GM19467 (cell line): ENCODE measurements around the gene TMEM62.
"Not testable (repeated sequence)": the region's sequence is repeated elsewhere in the genome, so short reads cannot be mapped to it uniquely, and the experiment has no call there.

ENCODE experiments used
- ATAC-seq: cut with Tn5 transposase; IDR thresholded peaks from one replicate; pipeline ENCODE4 v1.9.1; 2021; ENCODE audit warnings: mild to moderate bottlenecking, moderate library complexity; ENCODE audit not compliant: unreplicated experiment

TMEM62 gene

DNA sequence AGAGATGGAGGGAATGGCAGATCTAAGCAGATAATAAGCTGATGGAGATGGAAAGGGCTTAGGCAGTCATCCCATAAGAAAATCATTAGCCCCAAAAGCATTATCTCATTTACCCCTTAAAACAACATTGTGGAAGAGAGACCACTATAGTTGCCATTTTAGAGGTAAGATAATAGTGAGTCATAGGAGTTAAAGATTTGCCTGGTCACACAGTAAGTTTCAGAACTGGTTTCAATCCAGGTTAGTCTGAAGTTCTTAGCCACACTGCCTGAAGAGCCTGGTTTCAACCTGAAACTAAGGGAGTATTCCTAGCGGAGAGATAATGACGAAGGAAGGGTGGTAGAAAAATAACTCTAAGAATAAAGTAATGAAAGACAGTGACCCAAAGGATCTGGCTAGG, 14.6 kb upstream of the TMEM62 start:
- ATAC-seq, result no peak

DNA sequence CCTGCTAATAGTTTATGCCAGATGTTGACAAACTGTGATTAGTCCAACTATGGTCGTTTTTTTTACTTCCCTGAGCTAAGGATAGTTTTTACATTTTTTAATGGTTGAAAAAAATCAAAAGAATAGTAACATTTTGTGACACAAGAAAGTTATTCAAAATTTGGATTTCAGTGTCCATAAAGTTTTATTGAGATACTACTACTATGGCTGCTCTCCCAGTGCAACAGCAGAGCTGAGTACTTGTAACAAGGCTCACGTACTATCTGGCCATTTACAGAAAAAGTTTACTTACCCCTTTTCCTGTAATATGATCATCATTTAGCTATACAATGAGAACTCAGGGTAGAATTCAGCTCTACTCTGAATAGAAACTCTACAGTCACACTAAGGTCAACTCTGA, 11.5 kb upstream of the TMEM62 start:
- ATAC-seq, result no peak

DNA sequence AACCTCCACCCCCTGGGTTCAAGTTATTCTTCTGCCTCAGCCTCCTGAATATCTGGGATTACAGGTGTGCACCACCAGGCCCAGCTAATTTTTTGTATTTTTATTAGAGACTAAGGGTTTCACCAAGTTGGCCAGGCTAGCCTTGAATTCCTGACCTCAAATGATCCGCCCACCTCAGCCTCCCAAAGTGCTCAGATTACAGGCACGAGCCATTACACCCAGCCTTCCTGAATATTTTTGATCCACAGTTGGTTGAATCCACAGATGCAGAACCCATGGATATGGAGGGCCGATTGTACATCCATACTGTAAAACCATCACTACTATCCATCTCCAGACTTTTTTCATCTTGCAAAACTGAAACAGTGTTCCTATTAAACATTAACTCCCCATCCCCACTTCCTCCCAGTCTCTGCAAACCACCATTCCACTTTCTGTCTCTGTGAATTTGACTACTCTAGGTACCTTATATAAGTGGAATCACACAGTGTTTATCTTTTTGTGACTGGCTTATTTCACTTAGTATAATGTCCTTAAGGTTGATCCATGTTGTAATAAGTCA, 8.2 kb upstream of the TMEM62 start:
- ATAC-seq, result no peak

DNA sequence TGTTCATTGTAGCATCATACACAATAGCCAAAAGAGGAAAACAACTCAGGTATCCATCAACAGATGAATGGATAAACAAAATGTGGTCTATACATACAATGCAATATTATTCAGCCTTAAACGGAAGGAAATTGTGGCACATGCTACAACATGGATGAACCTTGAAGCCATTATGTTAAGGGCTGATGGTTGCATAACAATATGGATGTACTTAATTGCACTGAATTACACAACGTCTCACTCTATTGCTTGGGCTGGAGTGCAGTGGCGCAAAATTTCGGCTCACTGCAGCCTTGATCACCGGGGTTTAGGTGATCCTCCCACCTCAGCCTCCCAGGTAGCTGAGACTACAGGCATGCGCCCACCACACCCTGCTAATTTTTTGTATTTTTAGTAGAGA, 7.0 kb upstream of the TMEM62 start:
- no peak for ATAC-seq

DNA sequence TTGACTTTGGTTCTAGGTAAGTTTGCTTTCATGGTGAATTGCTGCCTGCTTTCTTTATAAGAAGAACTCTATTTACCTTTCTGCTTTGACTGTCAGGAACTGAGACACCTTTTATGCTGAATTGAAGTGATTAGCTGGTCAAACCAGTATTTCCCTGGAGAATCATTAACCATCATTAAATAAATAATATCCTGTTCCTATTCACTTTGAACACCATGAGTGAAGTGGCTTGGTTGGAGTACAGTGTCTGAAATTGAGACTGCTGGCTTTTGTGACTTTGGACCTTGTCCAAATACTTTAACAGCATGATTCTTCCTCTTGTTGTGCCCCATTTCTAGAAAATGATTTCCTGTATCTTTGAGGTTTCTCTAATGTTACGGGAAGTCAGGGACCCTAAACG, 5.6 kb upstream of the TMEM62 start:
- ATAC-seq, result no peak

DNA sequence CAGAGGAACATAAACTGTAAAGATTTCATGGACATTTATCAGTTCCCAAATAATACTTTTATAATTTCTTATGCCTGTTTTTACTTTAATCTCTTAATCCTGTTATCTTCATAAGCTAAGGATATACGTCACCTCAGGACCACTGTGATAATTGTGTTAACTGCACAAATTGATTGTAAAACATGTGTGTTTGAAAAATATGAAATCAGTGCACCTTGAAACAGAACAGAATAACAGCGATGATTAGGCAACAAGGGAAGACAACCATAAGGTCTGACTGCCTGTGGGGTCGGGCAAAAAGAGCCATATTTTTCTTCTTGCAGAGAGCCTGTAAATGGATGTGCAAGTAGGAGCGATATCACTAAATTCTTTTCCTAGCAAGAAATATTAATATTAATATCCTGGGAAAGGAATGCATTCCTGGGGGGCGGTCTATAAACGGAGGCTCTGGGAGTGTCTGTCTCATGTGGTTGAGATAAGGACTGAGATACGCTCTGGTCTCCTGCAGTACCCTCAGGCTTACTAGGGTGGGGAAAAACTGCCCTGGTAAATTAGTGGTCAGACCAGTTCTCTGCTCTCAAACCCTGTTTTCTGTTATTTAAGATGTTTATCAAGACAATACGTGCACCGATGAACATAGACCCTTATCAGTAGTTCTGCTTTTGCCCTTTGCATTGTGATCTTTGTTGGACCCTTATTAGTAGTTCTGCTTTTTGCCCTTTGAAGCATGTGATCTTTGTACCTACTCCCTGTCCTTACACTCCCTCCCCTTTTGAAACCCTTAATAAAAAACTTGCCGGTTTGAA, 5.0 kb upstream of the TMEM62 start:
- ATAC-seq, result not testable (repeated sequence)

DNA sequence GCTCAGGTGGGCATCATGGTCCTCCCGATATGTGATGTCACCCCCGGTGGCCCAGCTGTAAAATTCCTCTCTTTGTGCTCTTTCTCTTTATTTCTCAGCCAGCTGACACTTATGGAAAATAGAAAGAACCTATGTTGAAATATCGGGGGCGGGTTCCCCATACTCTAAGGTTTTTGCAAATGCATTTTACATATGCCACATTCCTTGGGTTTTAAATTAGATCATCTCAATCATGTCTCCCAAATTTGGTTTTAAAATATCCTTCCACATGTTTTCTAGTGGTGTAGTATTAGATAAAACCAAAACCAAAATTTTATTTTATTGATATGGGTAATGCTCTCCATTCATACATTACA, 4.4 kb upstream of the TMEM62 start:
- ATAC-seq, result no peak

DNA sequence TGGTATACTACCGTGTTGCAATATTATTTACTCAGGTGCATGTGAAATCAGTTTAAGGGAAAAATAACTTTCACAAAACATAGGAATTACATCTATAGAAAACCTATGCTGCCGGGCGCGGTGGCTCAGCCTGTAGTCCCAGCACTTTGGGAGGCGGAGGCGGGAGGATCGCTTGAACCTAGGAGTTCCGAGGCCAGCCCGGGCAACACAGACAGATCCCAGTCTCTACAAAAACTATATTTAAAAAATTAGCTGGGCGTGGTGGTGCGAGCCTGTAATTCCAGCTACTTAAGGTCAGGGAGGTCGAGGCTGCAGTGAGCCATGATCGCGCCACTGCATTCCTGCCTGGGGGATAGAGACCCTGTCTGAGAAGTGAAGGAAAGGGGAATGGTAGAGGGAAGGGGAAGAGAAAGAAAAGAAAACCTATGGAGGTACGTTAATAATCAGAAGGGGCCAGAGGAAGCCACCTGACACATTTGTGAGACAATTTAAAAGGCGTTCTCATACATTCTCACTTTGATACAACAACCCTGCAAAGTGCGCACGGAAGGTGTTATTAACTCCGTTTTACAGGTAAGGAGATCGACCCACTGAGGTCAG, 456 bp upstream of the TMEM62 start:
- no peak for ATAC-seq

DNA sequence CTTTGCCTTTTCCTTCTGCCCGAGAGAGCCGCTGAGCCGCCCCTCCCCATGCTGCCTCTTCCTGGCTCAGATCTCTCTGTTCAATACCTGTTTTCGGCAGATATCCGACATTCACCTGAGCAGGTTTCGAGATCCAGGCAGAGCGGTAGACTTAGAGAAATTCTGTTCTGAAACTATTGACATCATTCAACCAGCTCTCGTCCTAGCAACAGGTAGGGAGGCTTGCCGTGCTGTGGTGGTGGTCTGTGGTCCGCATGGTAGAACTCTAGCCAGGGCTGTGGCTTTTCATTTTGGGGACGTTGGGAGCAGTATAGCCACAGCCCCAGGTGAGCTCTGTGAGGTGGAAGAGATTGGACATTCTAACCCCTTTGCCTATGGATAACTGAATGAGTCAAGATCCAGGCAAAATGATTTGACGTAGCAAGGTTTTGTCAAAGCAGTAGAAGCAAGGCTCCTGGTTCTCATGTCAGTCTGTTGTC, 810 bp downstream of the TMEM62 start:
- ATAC-seq, result no peak

DNA sequence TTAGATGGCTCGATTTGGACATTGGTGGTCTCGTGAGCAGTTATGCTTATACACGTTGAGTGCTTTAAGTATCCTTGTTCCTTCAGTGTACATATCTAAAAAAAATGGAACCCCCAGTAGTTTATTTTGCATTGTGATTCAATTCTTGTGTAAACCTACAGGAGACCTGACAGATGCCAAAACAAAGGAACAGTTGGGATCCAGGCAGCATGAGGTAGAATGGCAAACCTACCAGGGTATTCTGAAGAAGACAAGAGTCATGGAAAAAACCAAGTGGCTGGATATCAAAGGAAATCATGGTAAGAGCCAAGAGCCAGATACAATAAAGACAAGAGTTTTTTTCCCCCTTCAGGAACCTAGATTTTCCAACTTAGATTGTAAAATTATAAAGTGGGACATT, 2.0 kb downstream of the TMEM62 start:
- no peak for ATAC-seq

DNA sequence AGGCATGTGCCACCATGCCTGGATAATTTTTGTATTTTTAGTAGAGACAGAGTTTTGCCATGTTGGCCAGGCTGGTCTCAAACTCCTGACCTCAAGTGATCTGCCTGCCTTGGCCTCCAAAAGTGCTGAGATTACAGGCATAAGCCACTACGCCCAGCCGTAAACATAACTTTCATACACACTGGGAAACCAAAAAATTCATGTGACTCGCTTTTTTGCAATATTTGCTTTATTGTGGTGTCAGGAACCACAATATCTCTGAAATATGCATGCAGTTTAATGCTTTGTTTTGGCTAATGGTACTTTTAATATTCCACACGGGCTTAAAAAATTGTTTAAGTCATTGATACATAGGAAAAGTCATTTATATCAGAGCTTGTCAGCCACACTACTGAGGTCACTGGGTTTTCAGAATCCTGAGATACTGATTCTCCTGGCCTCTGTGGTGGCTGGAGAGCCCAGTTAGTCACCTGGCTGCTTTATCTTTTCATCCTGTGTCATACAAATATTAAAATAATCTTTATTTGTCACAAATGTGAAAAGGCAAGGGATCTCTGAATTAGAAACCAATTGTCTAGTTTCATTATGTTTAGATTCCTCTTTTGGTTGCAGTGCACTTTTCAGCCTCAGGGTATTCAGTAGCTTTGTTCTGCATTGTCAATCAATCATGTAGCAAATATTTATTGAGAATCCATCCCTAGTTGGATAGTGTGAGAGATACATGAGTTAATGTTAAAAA, 10.0 kb downstream of the TMEM62 start:
- ATAC-seq, result no peak

DNA sequence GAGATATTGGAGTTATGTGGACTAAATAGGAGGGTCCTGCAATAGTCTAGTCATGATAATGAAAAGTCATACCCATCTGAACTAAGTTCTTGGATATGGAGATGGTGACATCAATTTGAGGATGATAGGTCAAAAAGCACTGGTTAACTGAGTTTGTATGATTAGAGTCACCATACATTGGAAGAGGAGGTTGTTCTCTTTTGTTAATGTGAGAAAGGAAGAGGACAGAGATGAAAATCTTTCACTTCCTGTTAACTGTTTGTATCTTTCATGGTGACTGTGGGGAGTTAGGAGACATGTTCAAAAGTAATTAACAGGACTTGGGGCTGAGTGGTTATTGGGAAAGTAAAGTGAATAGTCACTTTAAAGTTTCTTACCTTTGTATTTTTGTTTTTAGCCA, 11.1 kb downstream of the TMEM62 start:
- ATAC-seq, result no peak

DNA sequence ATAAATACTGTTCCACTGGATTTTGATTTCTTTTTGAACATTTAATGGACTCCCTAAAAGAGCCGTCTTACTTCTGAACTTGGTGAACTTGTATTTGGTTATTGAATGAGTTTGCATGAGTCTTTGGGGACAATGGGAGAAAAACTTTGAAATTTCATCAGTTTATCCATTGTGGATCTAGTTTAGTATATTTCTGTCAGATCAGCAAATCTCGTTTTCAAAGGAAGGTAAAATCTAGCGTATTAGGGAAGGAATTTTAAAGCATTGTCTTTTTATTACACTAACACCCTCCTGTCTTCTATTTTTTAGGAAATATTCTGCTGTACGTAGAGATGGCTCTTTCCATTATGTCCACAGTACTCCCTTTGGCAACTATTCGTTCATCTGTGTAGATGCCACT, 12.8 kb downstream of the TMEM62 start:
- no peak for ATAC-seq

DNA sequence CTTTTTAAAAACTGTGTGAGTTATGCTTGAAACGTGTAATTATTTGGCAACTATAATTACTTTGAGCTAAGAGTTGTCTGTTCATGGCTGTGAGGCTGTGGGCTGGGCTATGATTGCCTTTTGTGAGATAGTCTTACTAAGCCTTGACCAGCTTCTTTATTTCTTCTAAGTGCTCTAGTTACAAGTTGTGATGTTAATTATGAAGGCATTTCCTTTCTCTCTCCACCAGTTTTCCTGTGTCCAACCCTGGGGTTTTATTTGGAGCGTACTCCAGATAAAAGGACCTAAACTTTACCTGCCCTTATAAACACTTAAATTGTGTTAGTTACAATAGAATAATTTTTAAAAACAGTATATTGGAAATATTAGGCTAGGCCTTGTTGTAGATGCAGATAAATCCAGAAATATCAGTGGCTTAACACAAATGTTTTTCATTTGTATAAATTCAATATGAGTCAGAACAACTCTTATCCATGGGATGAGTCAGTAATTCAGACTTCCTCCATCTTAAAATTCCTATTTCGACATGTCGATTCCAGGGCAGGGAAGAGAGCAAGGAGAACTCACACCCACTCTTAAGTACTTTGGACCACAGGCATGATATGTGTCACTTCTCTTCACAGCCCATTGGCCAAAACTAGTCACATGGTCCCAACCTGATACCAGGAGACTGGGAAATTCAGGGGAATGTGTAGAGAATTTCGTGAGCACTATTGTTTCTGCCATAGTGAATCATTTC, 17.0 kb downstream of the TMEM62 start:
- no peak for ATAC-seq

DNA sequence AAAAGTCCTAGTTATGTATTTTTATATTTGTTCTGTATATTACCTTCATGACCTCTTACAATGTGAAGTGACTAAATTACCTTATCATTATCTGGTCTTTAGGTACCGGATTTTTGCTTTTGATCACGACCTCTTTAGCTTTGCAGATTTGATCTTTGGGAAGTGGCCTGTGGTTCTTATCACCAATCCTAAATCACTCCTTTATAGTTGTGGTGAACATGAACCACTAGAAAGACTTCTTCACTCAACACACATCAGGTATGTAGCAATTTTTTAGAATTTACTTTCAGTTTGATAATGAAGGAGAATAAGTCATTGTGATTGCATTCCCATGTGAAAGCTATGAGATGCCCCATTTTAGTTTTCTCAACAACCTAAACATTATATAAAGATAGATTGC, 18.3 kb downstream of the TMEM62 start:
- no peak for ATAC-seq

DNA sequence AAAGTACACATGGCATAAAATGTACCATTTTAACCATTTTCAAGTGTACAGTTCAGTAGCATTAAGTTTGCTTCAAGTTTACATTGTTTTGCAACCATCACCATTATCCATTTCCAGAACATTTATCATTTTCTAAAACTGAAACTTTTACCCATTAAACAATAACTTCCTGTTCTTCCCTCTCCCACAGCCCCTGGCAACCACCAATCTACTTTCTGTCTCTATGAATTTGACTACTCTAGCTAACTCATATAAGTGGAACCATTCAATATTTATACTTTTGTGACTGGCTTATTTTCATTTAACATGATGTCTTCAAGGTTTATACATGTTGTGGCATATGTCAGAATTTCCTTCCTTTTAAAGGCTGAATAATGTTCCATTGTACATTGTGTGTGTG, 19.9 kb downstream of the TMEM62 start:
- ATAC-seq, result no peak

DNA sequence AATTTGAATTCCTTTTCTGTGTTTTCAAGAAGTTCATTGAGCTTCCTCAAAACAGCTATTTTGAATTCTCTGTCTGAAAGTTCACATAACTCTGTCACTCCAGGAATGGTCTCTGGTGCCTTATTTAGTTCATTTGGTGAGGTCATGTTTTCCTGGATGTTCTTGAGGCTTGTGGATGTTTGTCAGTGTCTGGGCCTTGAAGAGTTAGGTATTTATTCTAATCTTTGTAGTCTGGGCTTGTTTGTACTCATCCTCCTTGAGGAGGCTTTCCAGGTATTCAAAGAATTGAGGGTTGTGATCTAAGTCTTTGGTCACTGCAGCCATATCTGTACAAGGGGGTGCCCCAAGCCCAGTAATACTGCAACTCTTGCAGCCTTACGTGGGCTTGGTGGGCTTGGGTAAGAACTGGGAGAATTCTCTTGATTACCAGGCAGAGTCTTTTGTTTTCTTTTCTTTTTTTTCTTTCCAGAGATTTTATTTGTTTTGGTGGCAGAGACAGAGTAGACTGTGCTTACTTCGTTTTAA, 32.5 kb downstream of the TMEM62 start:
- ATAC-seq, result no peak

DNA sequence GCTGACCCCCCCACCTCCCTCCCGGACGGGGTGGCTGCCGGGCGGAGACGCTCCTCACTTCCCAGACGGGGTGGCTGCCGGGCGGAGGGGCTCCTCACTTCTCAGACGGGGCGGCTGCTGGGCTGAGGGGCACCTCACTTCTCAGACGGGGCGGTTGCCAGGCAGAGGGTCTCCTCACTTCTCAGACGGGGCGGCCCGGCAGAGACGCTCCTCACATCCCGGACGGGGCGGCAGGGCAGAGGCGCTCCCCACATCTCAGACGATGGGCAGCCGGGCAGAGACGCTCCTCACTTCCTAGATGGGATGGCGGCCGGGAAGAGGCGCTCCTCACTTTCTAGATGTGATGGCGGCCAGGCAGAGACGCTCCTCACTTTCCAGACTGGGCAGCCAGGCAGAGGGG, 33.9 kb downstream of the TMEM62 start:
- not testable (repeated sequence) for ATAC-seq

DNA sequence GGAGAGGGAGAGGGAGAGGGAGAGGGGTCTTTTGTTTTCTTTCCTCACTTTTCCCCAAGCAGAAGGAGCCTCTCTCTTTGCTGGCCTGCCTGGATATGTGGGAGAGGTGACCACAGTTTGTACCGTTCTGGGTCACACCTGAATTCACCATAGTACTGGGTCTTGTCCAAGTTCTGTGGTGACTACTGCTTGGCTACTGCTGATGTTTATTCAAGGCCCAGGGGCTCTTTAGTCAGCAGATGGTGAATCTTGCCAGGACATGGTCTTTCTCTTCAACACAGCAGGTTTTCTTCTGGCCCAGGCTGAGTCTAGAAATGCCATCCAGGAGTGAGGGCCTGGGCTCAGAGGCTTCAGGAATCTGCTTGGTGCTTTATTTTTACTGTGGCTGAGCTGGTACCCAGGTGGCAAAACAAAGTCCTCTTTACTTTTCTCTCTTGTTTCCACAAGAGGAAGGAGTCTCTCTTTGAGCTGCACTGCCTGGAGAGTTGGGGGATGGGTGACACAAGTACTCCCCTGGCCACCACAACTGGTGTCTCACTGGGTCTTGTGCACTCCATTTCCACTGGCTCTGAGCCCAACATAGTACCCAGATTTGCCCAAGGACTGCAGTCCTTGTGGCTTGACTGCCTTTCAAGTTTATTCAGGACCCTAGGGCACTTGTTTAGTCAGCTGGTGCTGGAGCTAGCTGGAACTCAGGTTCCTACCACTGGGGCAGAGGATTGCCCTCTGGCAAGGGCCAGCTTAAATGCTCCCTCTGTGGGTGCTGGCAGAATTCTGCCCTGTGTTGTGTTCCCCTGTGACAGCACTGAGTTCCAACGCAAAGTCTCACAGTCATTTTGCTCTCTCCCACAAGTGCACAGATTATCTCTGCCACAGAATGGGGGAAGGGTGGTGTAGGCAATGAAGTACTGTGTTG, 35.1 kb downstream of the TMEM62 start:
- ATAC-seq, result no peak

DNA sequence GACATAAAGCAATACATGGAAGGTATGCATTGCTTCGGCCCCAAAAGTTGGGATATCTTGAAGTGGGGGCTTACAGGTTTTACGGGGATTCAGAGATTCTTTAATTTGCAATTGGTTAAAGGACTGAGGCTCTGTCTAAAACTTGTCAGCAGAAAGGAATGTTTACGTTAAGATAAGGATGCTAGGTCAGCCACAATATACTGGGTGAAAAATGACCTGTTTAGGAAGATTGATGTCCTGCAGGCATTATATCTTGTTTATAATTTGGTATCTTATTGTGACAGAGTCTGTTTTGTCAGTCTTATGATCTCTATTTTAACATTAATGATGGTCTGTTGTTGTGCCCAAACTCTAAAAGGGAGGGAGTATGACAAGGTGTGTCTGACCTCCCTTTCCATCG, 36.5 kb downstream of the TMEM62 start:
- ATAC-seq, result no peak
